CD4-positive, alpha-beta T cell treated with Interleukin-15 for 4 hours (primary cell): ENCODE measurements around the gene COQ9.
A peak's percentile ranks its signal among the peaks of the same experiment; 100 is the strongest.
"Not testable (repeated sequence)": the region's sequence is repeated elsewhere in the genome, so short reads cannot be mapped to it uniquely, and the experiment has no call there.

Experiments used
- DNase-seq: peaks from one replicate; pipeline ENCODE4 v3.0.0-alpha.2; 2020; ENCODE audit warnings: low spot score

COQ9 gene

GRCh38 chr16:57447186-57447962 is at the start of gene COQ9, which contains the start of gene CIAPIN1:
TSS of gene COQ9 (plus strand) at chr16:57447479. CDS start at chr16:57447506, 27 bp downstream.
TSS of gene CIAPIN1 (minus strand) at chr16:57447385. CDS start at chr16:57440928, 6,457 bp downstream.
- DNase-seq = peak; percentile 93

GRCh38 chr16:57397493-57397892 is 49.8 kb upstream of the COQ9 start:
- not testable (repeated sequence) for DNase-seq

GRCh38 chr16:57401943-57402640 is 45.2 kb upstream of the COQ9 start:
- DNase-seq = no peak

GRCh38 chr16:57403965-57404817 is 43.1 kb upstream of the COQ9 start, which contains the start of gene CCL17:
TSS of gene CCL17 (plus strand) at chr16:57404767. CDS start at chr16:57413933, 9,166 bp downstream.
- DNase-seq = no peak

GRCh38 chr16:57405097-57405496 is 42.2 kb upstream of the COQ9 start:
- DNase-seq = no peak

- DNase-seq = no peak
Observed at GRCh38 chr16:57406881-57407280, 40.4 kb upstream of the COQ9 start.

GRCh38 chr16:57407521-57408353 is 39.5 kb upstream of the COQ9 start:
- no peak for DNase-seq

- DNase-seq = no peak
Observed at GRCh38 chr16:57409065-57409464, 38.2 kb upstream of the COQ9 start.

- no peak for DNase-seq
Observed at GRCh38 chr16:57409870-57410587, 37.2 kb upstream of the COQ9 start.

- no peak for DNase-seq
Observed at GRCh38 chr16:57411362-57411976, 35.8 kb upstream of the COQ9 start.

- DNase-seq = no peak
Observed at GRCh38 chr16:57412584-57412983, 34.7 kb upstream of the COQ9 start.

- DNase-seq = no peak
Observed at GRCh38 chr16:57413301-57413730, 34.0 kb upstream of the COQ9 start.

- DNase-seq = no peak
Observed at GRCh38 chr16:57413733-57414132, 33.5 kb upstream of the COQ9 start.

GRCh38 chr16:57416084-57416483 is 31.2 kb upstream of the COQ9 start:
- DNase-seq = no peak

- no peak for DNase-seq
Observed at GRCh38 chr16:57419506-57419905, 27.8 kb upstream of the COQ9 start.

GRCh38 chr16:57422026-57422944 is 25.0 kb upstream of the COQ9 start:
- DNase-seq = no peak

GRCh38 chr16:57423152-57423551 is 24.1 kb upstream of the COQ9 start:
- DNase-seq = no peak

GRCh38 chr16:57424583-57424982 is 22.7 kb upstream of the COQ9 start:
- DNase-seq = no peak

- no peak for DNase-seq
Observed at GRCh38 chr16:57426356-57426755, 20.9 kb upstream of the COQ9 start.
